GM19043 (cell line): ENCODE measurements around the gene DYRK1A.

Source experiments
- ATAC-seq: cut with Tn5 transposase; IDR thresholded peaks from one replicate; pipeline ENCODE4 v1.9.1; 2021; ENCODE audit warnings: low read depth; ENCODE audit not compliant: unreplicated experiment

Gene DYRK1A

DNA sequence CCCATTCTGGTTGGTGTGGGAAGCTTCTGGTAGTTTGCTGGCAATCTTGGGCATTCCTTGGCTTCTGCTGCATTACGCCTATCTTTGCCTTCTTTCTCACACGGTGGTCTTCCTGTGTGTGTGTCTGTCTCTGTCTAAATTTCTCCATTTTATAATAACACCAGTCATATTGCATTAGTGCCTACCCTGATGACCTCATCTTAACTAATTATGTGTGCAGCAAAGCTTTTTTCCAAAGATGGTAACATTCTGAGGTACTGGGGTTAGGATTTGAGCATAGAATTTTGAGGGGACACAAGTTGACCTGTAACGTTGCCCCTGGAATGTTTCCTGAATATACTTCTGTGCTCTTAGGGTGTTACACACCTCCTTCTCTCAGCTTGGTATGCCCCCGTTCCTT, 77.1 kb downstream of the DYRK1A start:
- no peak for ATAC-seq

DNA sequence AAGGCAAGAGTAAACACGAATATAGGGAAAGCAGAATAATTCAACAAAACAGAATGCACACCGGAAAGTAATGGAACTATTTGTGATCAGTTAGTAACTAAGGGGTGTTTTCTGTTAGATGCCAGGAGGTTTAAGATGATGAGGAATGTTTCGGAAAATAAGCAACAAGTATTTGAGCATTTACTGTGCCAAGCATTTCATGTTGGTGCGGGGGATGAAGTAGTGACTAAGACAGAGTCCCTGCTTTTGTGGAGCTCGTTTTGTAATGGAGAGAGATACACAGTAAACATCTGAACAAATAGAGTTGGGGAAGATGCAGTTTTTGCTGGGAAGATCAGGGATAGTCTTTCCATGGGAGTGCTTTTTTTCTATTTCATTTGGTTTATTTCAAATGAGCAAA, 78.7 kb downstream of the DYRK1A start:
- ATAC-seq: no peak

DNA sequence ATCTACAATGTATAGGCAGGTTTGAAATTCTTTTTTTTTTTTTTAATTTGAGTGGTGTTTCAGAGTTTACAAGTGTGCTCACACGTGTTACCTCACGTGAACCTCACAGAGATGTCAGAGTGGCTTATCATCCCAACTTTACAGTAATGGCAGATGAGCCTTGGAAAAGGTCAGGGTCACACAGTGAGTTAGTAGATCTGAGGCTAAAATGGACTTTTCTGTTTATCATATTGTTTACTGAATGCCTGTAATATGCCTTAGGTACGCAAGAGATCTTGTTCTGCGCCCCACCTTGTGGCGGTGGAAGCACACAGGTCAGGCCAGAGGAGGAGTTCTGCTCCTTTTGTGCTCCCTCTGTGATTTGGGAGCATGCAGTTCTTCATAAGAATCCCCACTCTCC, 80.0 kb downstream of the DYRK1A start:
- no peak for ATAC-seq

DNA sequence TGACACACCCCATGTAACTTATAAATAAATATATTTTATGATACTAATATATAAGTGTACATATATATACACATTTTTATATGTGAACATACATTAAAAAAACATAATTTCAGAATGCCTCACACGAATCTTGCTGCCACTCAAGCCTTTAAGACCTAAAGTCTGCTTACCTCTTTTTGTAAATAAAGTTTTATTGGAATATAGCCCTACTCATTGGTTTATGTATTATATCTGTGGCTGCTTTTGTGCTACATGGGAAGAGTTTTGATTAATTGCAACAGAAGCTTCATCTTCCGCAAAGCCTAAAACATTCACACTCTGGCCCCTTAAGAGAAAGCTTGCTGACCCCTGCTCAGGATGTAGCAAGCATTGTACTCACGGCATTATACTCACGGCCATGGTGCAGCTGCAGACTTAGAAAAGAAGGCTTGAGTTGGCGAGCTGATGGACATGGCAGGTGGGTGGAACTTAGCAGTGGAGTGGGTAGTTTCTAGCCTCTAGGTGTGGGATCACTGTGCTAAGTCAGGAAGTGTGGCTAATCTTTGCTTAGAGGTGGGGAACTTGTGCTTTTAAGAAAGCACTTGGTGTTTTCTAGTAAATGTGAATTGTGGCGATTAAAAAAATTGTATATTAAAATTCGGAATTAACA, 80.8 kb downstream of the DYRK1A start:
- no peak for ATAC-seq

DNA sequence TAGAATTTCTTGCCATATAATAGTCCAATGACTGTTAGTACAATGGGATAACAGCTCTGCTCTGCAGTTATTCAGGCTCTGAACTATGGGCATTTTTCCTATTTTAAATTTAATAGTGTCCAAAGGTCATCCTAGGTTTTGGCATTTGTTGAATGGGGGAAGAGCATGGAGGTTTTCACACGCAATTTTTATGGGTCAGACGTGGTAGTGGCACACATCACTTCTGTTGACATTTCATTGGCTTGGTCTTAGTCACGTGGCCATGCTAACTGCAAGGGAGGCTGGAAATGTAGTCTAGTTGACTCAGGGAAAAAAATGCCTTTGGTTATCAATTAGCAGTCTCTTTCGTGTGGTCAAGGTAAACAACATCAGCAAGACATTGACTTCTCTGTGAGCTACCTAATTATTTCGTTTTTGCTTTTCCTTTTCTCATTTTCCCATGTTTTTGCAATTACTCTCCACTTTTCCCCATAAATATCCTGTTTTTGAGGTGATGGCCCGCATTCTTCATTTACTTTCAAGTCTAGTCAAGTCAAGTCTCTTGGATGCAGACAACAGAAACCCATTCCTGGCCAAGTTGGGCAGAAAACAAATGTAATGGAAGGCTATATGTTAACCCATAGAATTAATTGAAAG, 82.8 kb downstream of the DYRK1A start:
- no peak for ATAC-seq

DNA sequence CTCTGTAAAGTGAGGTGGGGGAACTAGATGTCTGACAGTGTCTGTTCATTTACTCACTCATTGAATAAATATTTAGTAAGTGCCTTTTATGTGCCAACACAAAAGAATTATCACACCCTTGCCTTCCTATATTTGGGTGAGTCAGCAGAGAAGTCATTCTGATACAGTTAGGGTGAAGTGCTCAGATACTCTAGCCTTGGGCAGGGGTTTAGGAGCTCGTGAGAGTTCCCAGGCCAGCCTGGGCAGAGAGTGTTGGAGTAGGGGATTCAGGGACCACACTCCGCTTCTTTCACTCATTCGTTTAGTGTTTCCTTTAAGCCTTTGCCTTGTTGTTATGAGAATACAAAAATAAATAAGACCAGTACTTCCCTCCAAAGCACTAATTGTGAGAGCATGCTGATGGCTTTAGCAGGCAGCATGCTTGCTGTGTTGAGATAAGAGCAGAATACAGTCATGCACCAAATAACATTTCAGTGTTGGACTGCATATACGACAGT, 83.9 kb downstream of the DYRK1A start:
- ATAC-seq: no peak

DNA sequence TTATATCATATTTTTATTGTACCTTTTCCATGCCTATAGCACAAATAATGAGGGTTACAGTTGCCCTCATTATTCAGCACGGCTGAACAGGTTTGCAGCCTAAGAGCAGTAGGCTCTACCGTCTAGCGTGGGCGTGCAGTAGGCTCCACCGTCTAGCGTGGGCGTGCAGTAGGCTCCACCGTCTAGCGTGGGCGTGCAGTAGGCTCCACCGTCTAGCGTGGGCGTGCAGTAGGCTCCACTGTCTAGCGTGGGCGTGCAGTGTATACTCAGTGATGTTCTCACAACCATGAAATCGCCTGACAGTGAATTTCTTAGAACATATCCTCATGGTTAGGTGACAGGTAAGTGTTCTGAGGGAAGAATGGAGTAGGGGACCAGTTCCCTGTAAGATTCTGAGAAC, 84.9 kb downstream of the DYRK1A start:
- no peak for ATAC-seq

DNA sequence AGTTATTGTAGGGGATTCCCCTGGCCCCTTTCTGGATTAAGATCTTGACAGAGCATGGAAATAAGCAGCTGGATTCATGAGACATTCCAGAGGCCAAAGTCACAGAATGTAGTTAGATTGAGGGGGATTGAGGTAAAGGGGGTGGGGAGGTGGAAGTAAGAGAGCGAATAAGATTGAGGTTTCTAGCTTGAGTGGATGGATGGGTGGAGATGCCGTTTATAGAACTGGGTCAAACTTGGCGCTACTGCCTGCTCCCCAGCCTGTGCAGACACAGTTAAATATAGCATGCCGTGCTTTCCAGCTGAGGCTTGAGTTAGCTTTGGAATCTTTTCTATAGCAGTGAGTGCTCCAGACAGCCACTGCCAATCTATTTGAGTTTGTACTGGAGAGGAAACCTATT, 85.7 kb downstream of the DYRK1A start:
- ATAC-seq: no peak

DNA sequence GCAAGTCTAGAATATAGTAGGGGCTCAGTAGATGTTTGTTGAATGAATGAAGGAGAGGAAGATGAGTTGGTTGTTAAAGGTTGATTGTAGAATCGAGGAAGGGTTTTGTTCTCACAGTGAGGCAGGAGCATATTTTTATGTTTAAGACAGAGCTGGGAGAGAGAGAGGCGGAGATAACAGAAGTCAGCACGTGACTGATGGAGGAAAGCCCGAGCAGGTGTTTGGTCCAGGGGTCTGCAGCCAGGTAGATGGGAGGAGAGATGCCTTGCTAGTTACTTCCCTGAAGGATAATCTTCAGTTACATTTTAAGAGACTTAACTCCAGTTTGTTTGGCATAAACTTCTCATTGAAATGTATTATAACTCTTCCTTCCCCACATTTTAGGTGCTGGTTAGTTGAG, 86.8 kb downstream of the DYRK1A start:
- no peak for ATAC-seq

DNA sequence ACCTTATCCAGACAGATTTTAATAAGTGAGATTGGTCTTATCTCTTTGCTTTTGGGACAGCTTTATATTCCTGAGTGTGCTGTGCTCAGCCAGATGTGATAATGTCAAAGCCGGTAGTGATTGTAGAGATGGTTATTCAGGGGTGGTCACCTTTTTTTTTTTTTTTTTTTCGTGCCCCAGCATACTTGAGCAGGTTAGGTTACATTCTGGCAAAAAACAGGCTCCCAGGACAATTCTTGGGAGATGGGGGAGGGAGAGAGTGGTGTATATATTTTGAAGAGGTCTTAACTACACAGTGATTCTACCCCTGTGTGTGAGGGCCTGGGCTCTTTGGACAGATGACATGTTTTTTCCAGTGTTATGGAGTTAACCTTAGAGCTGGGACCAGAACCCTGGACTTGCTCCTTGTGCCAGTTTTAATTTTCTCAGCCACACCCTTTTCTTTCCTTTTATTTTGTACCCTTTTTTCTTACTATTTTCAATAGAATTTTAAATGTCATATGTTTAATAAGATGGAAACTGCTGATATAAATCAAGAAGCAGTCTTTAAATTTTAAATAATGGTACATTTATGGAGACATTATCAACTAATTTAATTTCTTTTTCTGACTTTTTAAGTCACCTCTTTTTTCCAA, 88.4 kb downstream of the DYRK1A start:
- no peak for ATAC-seq

DNA sequence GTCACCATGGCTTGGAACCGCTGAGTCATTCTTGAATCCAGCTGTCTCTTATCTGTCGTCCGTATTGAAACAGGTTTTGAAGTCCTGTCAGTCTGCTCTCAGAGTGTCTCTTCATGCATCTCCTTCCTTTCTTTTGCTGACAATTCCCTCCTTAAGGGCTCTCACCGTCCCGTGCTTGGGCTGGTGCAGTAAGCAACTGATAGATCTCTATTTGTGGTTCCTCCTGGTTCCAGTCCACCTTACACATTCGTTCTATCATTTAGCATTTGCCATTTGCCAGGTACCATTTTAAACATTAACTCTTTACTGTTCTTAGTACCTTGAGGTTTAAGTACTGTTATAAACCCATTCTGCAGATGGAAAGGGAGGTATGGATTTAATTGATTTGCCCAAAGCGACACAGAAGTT, 88.9 kb downstream of the DYRK1A start:
- ATAC-seq: no peak

DNA sequence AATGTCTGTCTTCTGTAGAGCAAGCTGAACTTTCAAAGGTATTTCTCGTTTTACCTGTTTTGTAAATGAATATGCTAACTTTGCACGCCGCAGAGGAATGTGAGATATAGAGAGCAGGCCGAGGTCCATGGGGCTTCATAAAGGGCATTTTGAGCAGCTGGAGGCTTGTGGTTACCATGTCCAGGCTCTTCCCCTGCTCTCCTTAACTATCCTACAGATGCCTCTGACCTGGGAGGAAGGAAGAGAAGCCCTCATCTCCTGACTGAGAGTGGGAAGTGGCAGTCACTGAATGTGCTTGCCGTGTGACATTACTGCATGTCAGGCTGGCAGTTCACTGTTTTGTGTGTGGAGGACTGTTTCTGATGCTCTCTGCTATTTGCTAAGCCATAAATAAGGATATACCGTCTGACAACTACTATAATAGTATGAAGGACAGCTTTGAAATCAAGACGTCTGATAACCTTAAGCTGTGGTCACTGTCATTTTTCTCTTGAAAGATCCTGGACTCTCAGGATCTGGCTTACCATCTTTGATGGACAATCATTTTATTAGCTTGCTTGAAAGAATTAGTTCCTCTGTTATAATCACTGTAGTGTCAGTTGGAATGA, 92.2 kb downstream of the DYRK1A start:
- no peak for ATAC-seq

DNA sequence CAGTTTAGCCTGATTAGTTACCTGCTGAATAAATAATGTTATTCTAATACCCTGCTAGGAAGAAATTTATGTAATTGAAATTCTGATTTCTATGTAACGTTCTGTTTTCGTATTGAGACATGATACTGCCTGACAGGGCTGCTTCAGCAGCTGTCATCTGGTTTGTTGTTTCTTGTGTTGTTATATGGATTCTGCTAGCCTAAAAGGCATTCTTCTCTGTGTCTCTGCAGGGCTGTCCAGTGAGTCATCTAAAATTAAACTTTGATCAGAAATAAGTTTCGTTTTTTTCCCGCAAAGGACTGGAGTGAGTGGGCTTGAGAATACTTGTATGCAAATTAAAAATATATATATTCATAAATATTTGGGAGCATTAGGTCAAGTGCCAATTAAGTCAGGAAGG, 93.0 kb downstream of the DYRK1A start:
- no peak for ATAC-seq

DNA sequence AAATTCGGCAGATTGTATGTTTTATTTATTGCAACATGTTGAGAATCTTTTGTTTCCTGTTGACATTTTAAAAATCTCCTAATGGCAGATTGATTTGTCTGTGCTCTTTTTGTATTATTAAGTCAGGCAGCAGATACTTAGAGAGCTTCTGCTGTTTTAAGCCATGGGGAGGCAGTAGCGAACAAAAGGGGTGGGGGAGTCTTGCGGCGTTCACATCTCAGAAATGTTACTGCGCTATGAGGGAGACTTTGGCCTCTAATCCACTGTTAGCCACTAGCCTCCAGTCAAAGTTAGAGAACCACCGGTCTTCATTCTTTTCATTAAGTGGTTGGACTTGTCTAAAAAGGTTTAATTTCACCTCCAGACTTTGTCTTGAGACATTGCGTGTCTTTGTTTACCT, 93.6 kb downstream of the DYRK1A start:
- no peak for ATAC-seq

DNA sequence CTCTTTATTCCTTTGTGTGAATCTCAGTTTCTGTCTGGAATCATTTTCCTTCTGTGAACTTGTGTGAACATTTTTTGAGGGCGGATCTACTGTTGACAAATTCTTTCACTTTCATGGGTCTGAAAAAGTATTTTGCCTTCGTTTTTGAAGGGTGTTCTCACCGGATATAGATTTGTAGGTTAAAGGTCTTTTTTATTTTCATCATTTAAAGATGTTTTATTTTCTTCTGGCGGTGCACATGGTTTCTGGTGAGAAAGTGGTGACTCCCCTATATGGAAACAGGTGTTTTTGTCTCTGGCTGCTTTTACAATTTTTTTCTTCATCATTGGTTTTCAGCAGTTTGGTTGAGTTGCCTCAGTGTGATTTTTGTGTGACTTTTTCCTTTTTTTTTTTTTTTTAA, 94.9 kb downstream of the DYRK1A start:
- ATAC-seq: no peak

DNA sequence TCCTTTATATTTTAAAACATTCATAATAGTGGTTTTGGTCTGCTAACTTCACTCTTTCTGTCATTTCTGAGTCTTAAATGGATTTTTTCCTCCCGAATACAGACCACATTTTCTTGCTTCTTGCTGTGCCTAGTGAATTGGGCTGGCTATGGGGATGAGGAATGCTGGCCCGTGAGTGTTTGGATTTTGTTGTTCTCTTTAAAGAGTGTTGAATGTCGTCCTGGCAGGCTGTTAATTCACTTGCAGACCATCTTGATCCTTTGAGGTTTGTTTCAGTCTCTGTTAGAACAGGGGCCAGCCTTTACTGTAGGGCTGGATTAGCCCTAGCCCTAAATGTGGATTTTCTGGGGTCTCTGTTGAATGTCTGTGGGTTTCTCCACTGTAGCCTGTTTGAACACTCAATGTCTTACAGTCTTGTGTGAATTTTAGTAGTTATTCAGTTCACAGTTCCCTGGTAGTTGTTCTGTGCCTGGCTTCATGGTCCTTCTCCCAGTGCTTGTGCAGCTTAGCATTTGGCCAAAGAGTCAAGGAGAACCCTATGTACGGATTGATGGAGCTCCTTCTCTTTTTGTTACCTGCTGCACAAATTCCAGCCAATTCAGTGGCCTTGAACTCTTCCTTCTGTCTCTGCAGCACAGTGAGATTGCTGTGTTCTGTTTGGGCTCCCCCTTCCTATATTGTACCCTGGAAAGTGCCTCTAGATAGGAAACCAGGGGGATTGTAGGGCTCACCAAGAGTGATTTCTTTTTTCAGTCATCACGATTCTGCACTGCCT, 95.7 kb downstream of the DYRK1A start:
- no peak for ATAC-seq

DNA sequence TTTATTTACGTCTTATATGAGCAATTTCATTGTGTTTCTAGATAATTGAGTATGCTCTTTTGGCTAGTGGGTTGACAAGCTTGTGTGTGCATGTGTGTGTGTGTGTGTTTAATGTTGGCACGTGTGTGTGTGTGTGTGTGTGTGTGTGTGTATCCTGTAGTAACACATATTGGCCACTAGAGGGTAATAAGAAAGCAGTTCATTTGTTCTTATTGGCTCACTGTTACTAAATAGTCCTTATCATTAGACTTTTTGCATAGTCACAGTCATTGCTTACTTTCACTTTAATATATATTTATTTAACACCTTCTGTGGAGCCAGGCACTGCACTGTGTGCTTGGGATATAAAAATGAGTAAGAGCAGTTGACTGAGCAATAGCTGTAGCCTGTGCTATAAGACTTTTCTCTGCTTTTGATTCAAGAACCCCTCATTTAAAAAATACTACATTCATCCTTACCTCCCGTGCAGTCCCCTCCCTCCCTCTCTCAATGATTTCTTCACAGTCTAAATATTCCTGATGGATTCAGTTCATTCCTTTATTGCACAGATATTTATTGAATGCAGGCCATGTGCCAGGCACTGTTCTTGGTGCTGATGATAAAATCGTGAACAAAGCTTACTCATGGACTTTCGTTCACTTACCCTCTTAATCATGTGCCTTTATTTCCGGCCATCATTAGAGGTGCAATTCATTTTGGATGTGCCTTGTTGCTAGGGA, 96.7 kb downstream of the DYRK1A start:
- no peak for ATAC-seq

DNA sequence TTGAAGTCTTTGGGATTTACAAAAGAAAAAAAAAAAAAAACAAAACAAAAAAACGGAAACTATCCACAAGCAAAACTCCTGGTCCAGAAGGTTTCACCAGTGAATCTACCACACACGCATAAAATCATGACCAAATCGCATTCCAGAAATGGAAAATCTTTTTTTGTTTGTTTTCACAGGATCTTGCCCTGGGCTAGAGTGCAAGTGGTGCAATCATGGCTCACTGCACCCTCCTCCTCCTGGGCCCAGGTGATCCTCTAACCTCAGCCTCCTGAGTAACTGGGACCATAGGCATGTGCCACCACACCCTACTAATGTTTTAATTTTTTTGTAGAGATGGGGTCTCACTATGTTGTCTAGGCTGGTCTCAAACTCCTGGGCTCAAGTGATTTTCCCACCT, 100.5 kb downstream of the DYRK1A start:
- ATAC-seq: no peak

DNA sequence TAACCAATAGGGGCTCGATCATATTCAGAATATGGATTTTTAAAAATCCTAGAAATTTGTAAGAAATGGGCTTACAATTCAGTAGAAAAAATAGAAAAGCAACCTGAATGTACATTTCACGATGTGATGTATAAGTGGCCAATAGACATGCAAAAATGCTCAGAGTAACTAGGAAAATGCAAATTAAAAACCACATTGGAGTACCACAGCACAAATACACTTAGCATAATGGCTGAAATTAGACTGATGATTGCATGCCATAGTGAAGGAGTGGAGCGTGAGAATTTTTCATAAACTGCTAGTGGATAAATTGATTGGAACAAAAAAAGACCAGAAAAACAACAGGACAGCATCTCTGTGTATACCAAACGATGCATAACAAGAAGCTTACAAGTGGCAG, 102.3 kb downstream of the DYRK1A start:
- ATAC-seq: no peak

DNA sequence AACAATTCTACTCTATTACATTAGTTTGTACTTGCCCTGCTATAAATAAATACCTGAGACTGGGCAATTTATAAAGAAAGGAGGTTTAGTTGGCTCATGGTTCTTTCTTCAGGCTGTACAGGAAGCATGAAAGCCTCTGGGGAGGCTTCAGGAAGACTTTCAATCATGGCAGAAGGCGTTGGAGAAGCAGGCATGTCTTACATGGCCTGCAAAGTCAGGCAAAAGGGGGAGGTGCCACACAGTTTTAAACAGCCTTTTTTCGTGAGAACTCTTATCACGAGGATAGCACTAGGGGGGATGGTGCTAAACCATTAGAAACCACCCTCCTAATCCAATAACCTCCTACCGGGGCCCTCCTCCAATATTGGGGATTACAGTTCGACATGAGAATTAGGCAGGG, 102.9 kb downstream of the DYRK1A start:
- no peak for ATAC-seq
